ENCODE data around the gene FGF1.

DNA sequence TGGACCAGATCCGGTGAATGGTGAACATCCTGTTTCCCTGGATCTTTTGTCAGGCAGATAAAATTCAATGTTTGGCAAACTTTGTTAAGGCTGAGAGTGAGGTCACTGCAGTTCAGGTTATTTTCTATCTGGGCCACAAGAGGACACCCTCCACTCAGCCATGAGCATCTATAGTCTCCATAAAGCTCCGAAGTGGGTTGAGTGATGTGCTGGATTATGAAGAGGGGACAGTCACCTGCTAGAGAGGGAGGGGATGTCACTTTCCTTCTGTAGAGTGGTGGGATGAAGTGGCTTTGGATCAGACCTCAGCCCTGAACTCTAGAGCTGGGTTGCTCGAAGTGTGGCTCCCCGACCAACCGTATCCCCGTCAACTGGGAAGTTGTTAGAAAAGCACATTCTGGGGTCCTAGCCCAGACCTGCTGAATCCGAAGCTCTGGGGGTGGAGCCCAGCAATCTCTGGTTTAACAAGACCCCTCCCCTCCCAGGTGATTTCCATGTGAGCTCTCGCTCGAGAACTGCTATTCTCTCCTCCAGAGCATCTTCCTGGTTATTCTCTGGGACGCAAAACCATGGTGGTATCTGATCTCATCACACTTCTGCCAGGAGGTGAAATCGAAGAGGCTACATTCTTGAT, 31.8 kb upstream of the FGF1 start:
- TF ChIP-seq, protein P1, sequence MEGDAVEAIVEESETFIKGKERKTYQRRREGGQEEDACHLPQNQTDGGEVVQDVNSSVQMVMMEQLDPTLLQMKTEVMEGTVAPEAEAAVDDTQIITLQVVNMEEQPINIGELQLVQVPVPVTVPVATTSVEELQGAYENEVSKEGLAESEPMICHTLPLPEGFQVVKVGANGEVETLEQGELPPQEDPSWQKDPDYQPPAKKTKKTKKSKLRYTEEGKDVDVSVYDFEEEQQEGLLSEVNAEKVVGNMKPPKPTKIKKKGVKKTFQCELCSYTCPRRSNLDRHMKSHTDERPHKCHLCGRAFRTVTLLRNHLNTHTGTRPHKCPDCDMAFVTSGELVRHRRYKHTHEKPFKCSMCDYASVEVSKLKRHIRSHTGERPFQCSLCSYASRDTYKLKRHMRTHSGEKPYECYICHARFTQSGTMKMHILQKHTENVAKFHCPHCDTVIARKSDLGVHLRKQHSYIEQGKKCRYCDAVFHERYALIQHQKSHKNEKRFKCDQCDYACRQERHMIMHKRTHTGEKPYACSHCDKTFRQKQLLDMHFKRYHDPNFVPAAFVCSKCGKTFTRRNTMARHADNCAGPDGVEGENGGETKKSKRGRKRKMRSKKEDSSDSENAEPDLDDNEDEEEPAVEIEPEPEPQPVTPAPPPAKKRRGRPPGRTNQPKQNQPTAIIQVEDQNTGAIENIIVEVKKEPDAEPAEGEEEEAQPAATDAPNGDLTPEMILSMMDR (IDR thresholded peaks at IDR 0.05): no peak
- TF ChIP-seq EZH2 (IDR thresholded peaks at IDR 0.05; ENCODE audit: borderline replicate concordance, insufficient read depth, low read depth, low read length, poor library complexity, severe bottlenecking): no peak
